ENCODE data around the gene GJA3.

Gene GJA3

DNA sequence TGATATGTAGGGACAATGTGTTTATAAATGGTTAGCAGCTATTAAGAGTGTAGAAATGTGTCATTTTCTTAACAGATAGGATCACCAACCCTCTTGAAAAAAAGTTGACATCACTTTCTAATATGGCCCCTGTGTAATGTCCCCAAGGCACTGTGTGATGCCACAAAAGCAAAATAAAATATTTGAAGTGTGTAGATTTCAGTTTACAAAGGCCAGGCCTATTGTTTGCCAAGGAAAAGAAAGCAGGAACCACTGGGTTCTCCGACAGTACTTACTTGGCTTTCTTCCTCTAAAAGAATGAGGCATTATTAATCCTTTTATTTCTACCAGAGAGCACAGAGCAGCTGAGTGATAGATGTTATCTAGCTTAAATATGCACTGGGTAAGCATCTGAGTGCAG lies 10.5 kb upstream of the GJA3 start:
- TF ChIP-seq, protein P1, sequence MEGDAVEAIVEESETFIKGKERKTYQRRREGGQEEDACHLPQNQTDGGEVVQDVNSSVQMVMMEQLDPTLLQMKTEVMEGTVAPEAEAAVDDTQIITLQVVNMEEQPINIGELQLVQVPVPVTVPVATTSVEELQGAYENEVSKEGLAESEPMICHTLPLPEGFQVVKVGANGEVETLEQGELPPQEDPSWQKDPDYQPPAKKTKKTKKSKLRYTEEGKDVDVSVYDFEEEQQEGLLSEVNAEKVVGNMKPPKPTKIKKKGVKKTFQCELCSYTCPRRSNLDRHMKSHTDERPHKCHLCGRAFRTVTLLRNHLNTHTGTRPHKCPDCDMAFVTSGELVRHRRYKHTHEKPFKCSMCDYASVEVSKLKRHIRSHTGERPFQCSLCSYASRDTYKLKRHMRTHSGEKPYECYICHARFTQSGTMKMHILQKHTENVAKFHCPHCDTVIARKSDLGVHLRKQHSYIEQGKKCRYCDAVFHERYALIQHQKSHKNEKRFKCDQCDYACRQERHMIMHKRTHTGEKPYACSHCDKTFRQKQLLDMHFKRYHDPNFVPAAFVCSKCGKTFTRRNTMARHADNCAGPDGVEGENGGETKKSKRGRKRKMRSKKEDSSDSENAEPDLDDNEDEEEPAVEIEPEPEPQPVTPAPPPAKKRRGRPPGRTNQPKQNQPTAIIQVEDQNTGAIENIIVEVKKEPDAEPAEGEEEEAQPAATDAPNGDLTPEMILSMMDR (IDR thresholded peaks at IDR 0.05) = no peak
- no peak for TF ChIP-seq ZFX (IDR thresholded peaks at IDR 0.05; ENCODE audit: borderline replicate concordance)
- H3K27ac ChIP-seq = no peak overlapping the region

DNA sequence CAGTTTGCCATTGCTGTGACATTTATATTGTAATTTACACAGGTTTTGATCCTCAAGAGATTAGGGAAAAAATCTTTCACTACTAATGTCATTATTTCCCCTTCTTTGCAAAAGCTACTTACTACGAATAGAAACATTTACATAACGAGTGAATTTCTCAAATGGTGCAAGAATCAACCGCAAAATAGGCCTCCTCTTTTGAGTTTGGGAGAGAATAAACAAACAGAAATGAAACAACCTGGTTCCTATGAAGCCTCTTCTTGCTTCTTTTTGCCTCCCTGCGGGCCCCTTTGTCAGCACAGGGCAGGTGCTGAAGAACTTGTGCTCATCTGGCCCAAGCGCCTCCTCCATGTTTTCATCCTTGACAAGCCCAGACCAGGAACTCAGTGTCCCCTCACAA lies 10.1 kb upstream of the GJA3 start:
- H3K27ac ChIP-seq = no peak overlapping the region
- TF ChIP-seq, protein P1 (IDR thresholded peaks at IDR 0.05) = no peak
- no peak for TF ChIP-seq ZFX (IDR thresholded peaks at IDR 0.05; ENCODE audit: borderline replicate concordance)

DNA sequence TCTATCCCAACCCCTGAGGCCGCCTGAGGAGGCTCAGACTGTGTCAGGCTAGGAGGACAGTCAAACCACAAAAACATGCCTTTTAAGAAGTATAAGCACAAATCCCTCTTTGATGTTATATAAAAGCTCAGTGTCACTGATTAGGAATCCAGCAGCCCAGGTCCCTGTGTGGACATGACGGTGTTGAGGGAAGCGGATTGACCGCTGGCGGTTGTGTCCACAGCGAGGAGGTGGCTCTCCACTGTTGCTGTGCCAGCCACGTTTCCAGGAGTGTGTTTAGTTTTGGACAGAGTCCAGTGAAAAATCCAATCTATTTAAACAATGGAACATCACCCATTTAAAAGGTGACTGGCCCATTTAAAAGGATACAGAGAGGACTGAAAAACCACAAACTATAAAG lies 7.5 kb upstream of the GJA3 start:
- no peak for TF ChIP-seq ZFX (IDR thresholded peaks at IDR 0.05; ENCODE audit: borderline replicate concordance)
- TF ChIP-seq, protein P1 (IDR thresholded peaks at IDR 0.05) = no peak
- H3K27ac ChIP-seq = no peak overlapping the region

DNA sequence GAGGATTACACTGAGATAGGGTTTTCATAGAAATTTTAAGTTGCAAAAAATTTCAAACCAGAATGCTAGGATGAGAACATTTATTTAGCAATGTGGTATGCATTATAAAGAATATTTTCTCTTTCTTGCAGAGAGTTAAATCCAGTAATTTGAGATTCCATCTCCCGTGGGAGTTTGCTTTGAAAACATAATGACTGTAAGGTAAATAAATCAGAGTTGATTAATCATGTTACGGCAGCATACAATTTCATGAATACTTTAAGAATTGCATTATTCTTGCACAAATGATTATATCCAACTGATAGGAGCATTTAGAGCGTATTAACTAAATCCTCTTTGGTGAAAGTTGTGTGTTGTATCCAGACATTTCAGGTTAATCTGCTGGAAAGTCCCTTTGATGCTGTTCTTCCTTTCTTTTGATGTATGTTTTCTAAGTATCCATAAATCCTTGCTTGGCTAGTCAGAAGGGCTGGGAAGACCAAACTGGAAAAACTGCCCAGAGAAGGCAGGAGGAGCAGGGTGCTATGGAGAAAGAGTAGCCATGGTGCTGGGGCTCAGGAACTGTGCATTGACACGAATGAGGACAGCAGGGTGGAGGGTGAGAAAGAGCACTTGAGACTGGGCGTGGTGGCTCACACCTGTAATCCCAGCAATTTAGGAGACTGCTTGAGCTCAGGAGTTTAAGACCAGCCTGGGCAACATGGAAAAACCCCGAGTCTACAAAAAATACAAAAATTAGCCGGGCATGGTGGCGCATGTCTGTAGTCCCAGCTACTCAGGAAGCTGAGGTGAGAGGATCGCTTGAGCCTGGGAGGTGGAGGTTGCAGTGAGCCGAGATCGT lies 4.8 kb upstream of the GJA3 start:
- no peak overlapping the region for H3K27ac ChIP-seq
- TF ChIP-seq, protein P1 (IDR thresholded peaks at IDR 0.05) = no peak
- no peak for TF ChIP-seq ZFX (IDR thresholded peaks at IDR 0.05; ENCODE audit: borderline replicate concordance)

DNA sequence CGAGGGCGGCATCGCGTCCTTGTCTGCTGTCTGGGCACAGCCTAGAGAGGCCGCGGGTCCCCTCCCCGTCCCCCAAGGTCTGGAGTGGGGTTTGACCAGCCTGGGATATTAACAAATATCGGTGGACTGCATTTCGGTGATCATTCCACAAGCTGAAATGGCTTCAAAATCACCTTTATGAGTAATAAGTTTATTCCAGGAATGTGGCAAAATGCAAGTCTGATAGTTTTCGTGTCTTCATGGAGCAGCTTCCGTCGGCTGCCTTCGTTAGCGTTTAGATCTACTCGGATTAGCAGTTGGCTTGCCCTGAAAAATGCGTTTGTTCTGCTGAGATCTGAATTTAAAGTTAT lies 1.1 kb upstream of the GJA3 start:
- TF ChIP-seq, protein P1 (IDR thresholded peaks at IDR 0.05) = no peak
- TF ChIP-seq ZFX (IDR thresholded peaks at IDR 0.05; ENCODE audit: borderline replicate concordance) = no peak
- no peak overlapping the region for H3K27ac ChIP-seq

DNA sequence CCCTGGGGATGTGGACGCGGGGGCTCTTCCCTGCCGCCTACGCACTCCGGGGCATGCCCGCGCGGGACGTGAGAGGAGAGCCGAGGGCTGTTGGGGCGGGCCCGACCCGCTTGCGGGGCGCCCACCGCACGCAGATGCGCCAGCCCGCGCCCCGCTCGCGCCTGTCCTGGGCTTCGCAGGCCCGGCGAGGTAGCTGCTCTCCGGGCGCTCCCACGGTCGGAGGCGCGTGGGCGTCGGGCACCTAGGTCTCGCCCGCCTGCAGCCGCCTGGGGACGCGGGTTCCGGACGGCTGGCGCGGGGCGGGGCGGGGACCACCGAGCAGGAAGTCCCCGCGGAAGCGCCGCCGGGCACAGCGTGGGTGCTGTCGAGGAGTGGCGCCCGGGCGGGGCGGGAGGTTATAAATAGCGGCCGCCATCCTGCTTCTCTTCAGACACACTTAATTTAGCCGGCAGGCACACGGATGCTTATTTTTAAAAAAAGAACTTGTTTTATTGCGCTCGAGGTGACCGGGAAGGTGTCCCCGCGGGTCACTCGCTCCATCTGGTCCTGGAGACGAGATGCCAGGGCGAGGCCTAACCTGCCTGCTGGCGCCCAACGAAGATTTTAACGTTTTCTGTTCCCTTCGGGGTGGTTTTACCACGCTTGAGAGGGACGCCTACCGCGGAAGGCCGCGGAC lies 561 bp upstream of the GJA3 start:
- TF ChIP-seq, protein P1 (IDR thresholded peaks at IDR 0.05) = no peak
- no peak for TF ChIP-seq ZFX (IDR thresholded peaks at IDR 0.05; ENCODE audit: borderline replicate concordance)
- H3K27ac ChIP-seq = no peak overlapping the region
